HG03159 (cell line): ENCODE measurements around the gene NAA15.
A peak's percentile ranks its signal among the peaks of the same experiment; 100 is the strongest.
"Not testable (repeated sequence)": the region's sequence is repeated elsewhere in the genome, so short reads cannot be mapped to it uniquely, and the experiment has no call there.

Experiments used
- ATAC-seq: cut with Tn5 transposase; IDR thresholded peaks from one replicate; pipeline ENCODE4 v1.9.1; 2021; ENCODE audit warnings: mild to moderate bottlenecking, moderate library complexity; ENCODE audit not compliant: unreplicated experiment

NAA15 gene

DNA sequence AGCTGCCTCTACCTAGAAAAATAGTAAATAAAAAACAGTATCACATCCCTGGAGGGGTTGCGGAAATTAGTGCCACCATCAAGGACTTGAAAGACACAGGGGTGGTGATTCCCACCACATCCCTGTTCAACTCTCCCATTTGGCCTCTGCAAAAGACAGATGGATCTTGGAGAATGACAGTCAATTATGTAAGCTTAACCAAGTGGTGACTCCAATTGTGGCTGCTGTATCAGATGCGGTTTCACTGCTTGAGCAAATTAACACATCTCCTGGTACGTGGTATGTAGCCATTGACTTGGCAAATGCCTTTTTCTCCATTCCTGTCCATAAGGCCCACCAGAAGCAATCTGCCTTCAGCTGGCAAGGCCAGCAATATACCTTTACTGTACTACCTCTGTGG is 143.6 kb downstream of the NAA15 start:
- not testable (repeated sequence) for ATAC-seq

DNA sequence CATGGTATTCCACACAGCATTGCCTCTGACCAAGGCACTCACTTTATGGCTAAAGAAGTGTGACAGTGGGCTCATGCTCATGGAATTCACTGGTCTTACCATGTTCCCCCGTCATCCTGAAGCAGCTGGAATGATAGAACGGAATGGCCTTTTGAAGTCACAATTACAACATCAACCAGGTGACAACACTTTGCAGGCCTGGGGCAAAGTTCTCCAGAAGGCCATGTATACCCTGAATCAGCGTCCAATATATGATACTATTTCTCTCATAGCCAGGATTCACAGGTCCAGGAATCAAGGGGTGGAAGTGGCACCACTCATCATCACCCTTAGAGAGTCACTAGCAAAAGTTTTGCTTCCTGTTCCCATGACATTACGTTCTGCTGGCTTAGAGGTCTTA is 145.8 kb downstream of the NAA15 start:
- not testable (repeated sequence) for ATAC-seq

DNA sequence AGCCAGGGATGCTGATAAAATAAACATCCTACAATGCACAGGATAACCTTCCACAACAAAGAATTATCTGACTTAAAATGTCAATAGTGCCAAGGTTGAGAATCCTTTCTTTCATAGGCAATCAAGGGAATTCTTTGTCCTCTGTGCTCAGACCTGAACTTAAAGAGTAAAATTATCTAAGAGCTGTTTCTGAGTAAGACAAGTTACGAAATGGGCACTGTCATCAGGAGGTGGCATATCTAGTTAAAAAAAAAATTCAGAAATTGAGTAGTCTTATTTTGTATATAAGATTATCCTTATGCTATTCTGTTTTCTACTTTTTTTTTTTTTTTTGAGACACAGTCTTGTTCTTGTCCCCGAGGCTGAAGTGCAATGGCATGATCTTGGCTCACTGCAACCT is 149.3 kb downstream of the NAA15 start:
- ATAC-seq = no peak

DNA sequence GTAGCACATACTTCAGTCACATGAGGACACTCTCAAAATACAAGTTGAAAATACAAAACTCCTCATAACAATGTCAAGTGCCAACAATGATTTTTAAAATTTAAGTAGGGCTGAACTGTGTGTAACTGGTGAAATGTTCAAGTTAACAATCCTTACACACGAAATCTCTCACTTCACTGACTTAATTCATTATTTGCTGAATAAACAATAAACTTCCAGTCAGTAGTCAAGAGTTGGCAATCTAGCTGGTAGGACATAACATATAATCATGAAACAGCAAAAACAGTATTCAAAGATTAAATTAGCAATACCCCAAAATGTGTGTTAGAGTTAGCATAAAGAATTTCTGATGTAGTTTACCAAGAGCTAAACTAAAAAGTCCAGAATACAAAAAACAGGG is 150.7 kb downstream of the NAA15 start:
- no peak for ATAC-seq

DNA sequence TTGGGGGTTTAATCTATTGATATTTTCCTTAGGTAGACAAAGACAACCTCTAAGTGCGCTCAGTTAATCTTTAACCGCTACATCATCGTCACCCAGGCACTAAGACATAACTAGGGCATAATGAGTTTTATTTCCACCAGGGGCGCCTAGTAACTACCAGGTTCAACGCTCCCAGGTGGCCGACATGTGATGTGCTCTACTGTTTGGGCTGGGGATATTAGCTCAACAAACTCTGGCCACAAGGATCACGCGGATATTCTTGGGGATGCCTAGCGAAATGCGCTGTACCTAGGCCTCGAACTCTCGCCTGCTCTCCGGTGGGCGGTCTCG is 151.7 kb downstream of the NAA15 start:
- ATAC-seq = peak; percentile 64

DNA sequence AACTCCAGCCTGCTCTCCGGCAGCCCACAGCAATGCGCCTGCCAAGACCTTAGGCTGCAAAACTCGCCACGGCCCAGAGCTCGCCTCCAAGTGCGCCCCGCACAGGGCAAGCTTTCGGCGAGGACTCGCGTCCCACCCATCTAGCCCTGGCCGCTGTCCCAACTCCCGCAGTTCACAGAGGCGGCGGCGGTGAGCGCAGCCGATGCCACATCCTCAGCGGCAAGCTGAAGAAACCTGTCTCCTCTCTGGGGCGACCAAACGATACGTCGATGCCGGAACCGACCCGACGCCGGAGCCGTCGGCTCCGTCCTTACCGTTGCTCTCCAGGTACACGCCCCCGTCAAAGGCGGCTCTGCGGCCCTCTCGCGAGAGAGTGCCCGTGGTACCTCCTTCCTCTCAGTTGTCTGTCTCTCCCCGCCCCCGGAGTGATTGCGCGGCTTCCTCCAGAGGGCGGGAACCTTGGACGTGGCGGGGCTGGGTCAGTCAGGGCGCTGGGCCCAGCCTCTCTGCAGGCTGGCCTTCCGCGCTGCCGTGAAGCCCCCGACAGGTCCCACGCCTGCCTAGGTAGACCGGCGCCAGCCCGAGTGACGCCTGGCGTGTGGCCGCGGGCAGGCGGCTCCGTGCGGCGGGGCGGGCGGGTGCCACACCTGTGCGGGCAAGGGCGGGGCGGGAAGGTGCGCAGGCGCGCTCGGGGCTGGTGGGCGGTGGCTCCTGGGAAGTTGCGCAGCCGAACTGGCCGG is 152.2 kb downstream of the NAA15 start:
- ATAC-seq = peak; percentile 90

DNA sequence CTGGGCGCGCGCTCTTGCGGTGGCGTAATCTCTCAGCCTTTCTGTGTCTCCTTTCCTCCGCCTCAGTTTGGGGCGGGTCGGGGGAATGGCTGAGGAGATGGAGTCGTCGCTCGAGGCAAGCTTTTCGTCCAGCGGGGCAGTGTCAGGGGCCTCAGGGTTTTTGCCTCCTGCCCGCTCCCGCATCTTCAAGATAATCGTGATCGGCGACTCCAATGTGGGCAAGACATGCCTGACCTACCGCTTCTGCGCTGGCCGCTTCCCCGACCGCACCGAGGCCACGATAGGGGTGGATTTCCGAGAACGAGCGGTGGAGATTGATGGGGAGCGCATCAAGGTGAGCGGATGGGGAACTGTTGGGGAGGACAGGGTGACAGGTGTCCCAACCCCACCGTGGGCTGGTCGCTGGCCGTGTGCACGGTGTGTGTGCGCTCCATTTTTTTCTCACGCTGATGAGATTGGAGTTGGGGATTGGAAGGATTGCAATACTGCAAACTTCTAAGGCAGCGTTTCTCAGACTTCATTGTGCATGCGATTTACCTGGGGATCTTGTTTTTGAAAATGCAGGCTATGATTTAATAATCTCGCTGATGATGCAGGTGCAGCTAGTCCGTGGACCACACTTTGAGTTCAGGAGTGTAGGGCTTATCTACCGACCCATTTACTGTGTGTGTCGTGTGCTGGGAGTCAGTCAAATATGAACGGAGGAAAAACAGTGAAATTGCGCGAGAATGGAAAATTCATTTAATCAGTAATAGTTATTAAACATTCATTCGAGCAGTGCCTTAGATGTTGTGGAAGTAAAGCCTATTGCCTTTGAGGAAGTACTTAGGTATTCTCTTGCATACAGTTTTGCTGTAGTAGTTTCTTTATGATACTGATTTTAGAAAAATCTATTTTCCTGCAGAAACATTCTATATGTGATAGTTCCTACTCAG is 153.1 kb downstream of the NAA15 start, which contains the start of gene RAB33B:
Gene RAB33B (plus strand): TSS at position 11 of the 935 bp plus-strand sequence. CDS start 75 bp downstream, at position 86.
- ATAC-seq = peak; percentile 2

DNA sequence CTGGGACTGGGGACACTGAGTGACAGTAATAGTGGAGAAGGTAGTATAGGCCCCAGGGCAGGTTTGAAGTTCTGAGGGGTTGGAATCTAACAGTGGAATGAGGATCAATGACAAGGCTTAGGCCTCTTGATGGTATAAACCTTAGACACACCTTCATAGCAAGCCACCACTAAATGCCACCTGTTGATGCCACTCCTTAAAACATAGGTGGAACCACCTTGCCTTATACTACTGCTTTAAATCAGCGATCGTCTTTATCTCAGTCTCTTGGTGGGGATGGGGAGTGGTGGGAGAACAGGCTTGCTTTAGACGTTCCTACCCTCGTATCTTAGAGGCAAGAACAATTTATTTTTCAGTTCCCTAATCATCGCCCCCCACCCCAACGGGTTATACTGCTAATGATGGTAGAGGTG is 153.8 kb downstream of the NAA15 start:
- ATAC-seq = no peak

DNA sequence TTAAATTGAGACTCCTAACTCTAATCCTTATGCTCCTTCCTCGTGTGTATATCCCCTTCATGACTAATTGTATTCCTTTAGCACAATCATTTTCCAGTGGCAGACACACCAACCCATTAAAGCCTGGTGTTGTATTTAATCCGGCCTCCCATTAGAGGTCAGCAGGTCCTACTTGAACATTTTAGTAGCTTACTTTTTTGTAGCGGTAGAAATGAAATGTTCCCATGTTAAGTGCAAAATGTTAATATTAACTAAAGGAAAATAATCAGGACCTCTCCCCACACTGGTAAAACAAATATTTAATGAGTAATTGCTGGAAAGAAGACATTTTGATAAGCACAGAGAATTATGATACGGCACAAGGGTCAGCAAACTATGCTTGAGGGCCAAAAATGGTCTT is 156.0 kb downstream of the NAA15 start:
- no peak for ATAC-seq

DNA sequence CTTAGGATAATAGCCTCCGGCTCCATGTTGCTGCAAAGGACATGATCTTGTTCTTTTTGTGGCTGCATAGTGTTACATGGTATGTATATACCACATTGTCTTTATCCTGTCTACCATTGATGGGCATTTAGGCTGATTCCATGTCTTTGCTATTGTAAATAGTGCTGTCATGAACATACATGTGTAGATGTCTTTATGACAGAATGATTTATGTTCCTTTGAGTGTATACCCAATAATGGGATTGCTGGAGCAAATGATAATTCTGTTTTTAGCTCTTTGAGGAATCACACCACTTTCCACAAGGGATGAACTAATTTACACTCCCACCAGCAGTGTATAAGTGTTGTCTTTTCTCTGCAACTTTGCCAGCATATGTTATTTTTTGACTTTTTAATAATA is 157.2 kb downstream of the NAA15 start:
- ATAC-seq = no peak

DNA sequence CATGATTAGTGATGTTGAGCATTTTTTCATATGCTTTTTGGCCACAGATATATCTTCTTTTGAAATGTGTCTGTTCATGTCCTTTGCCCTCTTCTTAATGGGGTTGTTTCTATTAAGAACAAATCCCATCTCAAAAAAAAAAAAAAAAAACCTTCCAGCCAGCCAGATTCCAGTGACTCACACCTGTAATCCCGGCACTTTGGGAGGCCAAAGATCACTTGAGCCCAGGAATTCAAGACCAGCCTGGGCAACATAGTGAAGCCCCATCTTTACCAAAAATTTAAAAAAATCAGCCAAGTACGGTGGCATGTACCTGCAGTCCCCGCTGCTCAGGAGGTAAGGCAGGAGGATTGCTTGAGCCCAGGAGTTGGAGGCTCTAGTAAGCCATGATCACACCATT is 157.7 kb downstream of the NAA15 start:
- ATAC-seq = no peak

DNA sequence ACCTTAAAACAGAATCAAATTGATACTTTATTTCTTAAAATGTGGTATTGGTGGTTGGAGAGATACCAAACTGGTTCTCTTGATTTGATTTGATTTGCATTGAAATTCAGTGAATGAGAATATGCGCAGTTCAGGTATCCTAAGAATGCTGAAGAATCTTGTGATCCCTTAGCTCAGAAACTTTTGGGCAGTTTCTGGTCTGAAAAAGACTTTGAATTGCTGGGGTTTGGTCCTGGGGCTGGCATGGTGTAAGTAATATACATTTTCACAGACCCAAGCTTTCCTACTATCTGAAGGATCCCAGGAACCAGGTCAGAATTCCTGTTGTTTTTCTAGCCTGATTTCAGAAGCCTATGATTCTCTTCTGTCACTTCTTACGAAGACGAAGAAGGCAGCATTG is 159.3 kb downstream of the NAA15 start:
- no peak for ATAC-seq

DNA sequence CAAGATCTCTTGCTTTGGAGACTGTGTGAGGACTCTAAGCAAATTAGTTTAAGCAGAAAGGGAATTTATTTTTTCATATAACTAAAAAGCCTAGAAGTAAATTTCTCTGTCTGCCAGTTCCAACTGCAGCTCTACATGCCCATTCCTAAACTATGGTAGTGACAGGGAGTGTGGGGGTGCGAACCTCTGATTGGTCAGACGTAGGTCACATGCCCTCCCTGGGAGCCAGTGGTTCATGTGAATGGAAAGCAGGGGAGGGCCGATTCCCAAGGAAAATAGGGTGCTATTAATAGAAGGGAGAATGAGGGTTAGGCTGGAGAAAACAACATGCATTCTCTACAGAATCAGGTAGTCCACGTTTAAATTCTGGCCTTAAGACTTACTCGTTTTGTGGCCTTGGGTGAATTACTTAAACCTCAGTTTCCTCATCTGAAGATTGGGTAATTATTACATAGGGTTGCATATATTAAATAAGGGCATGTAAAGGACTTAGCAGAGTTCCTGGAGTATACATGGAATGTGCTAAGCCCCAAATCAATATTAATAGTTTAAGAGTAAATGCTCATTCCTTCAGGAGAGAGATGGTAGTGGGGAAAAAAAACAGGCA is 159.8 kb downstream of the NAA15 start:
- ATAC-seq = no peak

DNA sequence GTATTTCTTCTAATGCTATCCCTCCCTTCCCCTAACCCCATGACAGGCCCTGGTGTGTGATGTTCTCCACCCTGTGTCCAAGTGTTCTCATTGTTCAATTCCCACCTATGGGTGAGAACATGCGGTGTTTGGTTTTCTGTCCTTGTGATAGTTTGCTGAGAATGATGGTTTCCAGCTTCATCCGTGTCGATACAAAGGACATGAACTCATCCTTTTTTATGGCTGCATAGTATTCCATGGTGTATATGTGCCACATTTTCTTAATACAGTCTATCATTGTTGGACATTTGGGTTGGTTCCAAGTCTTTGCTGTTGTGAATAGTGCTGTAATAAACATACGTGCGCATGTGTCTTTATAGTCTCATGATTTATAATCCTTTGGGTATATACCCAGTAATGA is 163.2 kb downstream of the NAA15 start:
- not testable (repeated sequence) for ATAC-seq

DNA sequence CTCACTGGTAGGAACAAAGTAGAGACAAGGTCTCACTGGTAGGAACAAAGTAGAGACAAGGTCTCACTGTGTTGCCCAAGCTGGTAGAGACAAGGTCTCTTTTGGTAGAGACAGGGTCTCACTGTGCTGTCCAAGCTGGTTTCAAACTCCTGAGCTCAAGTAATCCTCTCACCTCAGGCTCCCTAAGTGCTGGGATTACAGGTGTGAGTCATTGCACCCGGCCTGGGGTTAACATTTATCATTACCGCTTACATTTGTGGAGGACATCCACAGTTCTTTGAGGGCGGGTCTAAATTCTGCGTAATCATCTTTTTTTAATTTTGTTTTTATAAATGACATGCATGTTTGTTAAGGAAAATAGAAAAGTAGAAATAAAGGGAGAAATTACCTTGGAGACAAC is 164.6 kb downstream of the NAA15 start:
- no peak for ATAC-seq

DNA sequence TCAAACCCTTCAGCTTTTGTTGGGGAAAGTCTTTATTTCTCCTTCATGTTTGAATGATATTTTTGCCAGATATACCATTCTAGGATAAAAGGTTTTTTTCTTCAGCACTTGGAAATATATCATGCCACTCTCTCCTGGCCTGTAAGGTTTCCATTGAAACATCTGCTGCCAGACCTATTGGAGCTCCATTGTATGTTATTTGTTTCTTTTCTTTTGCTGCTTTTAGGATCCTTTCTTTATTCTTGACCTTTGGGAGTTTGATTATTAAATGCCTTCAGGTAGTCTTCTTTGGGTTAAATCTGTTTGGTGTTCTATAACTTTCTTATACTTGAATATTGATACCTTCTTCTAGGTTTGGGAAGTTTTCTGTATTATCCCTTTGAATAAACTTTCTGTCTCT is 167.5 kb downstream of the NAA15 start:
- ATAC-seq = not testable (repeated sequence)

DNA sequence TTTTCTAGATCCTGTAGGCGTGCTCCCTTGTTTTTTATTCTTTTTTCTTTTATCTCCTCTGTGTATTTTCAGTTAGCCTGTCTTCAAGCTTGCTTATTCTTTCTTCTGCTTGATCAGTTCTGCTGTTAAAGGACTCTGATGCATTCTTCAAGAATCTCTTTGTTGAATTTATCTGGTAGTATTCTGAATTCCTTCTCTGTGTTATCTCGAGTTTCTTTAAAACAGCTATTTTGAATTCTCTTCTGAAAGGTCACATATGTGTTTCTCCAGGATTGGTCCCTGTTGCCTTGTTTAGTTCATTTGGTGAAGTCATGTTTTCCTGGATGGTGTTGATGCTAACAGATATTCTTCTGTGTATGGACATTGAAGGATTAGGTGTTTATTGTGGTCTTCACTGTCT is 167.9 kb downstream of the NAA15 start:
- ATAC-seq = no peak
